Measurements from ENCODE around the gene HSPA12B. TPM values are rescaled to one million over a fixed set of nuclear protein-coding genes. Genes with fewer than 3 reads are reported as not detected.

Gene HSPA12B
- total and polyA plus RNA-seq, 3 donors from 2014 or later, result 8.0 to 11.1 (median 10.7) TPM

- H3K27me3 ChIP-seq, result no peaks in the 10 kb centered on the region
- 85 to 90% methylated on average over 4 to 14 of the region's 15 CpGs for WGBS, 2 donors
- intact Hi-C loops (cut with DNase I; ENCODE audit: low total_unique reads), result no loop called here
- no peaks in the 10 kb centered on the region for H3K9me3 ChIP-seq
- DNase-seq, result no peak
- TF ChIP-seq CTCF (IDR thresholded peaks at IDR 0.05) (no peak), POLR2A (IDR thresholded peaks at IDR 0.05) (no peak)
- H3K4me1 ChIP-seq, result no peaks in the 10 kb centered on the region
- H3K27ac ChIP-seq, result no peak overlapping the region
- H3K4me3 ChIP-seq, result no peak overlapping the region
- no peaks in the 10 kb centered on the region for H3K36me3 ChIP-seq (ENCODE audit: low read depth, missing control alignments)
Measured at GRCh38 chr20:3696745-3697587, 35.5 kb upstream of the HSPA12B start.

GRCh38 chr20:3697588-3698305 is 34.7 kb upstream of the HSPA12B start:
- WGBS, 2 donors, result 76 to 79% methylated on average over 6 to 18 of the region's 18 CpGs
- DNase-seq, result no peak
- Histone ChIP-seq H3K4me3 (no peak overlapping the region), H3K9me3 (no peaks in the 10 kb centered on the region), H3K36me3 (ENCODE audit: low read depth, missing control alignments) (no peaks in the 10 kb centered on the region), H3K4me1 (no peaks in the 10 kb centered on the region), H3K27ac (no peak overlapping the region), H3K27me3 (no peaks in the 10 kb centered on the region)
- TF ChIP-seq CTCF (IDR thresholded peaks at IDR 0.05) (no peak), POLR2A (IDR thresholded peaks at IDR 0.05) (no peak)
- intact Hi-C loops (cut with DNase I; ENCODE audit: low total_unique reads), result no loop called here

- Histone ChIP-seq H3K4me1 (no peaks in the 10 kb centered on the region), H3K27ac (no peak overlapping the region), H3K4me3 (no peak overlapping the region), H3K9me3 (no peaks in the 10 kb centered on the region), H3K27me3 (no peaks in the 10 kb centered on the region), H3K36me3 (ENCODE audit: low read depth, missing control alignments) (no peaks in the 10 kb centered on the region)
- DNase-seq, result no peak
- 72% methylated on average over 6 of the region's 6 CpGs; no CpG with 5 or more reads in 1 of the 2 donors for WGBS, 2 donors
- intact Hi-C loops (cut with DNase I; ENCODE audit: low total_unique reads), result no loop called here
- TF ChIP-seq CTCF (IDR thresholded peaks at IDR 0.05), result no peak
- TF ChIP-seq POLR2A (IDR thresholded peaks at IDR 0.05), result no peak
Measured at GRCh38 chr20:3698591-3699001, 33.9 kb upstream of the HSPA12B start.

GRCh38 chr20:3699037-3699436 is 33.4 kb upstream of the HSPA12B start:
- WGBS, 2 donors, result 84 to 86% methylated on average over 13 to 16 of the region's 16 CpGs
- no peak for DNase-seq
- H3K36me3 ChIP-seq (ENCODE audit: low read depth, missing control alignments), result no peaks in the 10 kb centered on the region
- H3K4me1 ChIP-seq, result no peaks in the 10 kb centered on the region
- H3K4me3 ChIP-seq, result no peak overlapping the region
- TF ChIP-seq CTCF (IDR thresholded peaks at IDR 0.05), result no peak
- TF ChIP-seq POLR2A (IDR thresholded peaks at IDR 0.05), result no peak
- H3K9me3 ChIP-seq, result no peaks in the 10 kb centered on the region
- intact Hi-C loops (cut with DNase I; ENCODE audit: low total_unique reads), result no loop called here
- H3K27me3 ChIP-seq, result no peaks in the 10 kb centered on the region
- no peak overlapping the region for H3K27ac ChIP-seq

Data from testis (tissue), 3 donors.